ENCODE measurements around the gene EIF4EBP2. TPM values are rescaled to one million over a fixed set of nuclear protein-coding genes. Genes with fewer than 3 reads are reported as not detected.

The EIF4EBP2 gene
- total and polyA plus RNA-seq, 2 donors: 48.3 to 52.1 TPM

GRCh38 chr10:70368774-70369482 lies 35.0 kb upstream of the EIF4EBP2 start:
- Histone ChIP-seq H3K27ac (ENCODE audit: low read depth) (no peak overlapping the region), H3K36me3 (ENCODE audit: insufficient read depth) (no peaks in the 10 kb centered on the region), H3K4me1 (ENCODE audit: insufficient read depth) (no peaks in the 10 kb centered on the region), H3K4me3 (ENCODE audit: low read depth, low read length) (no peak overlapping the region)
- DNase-seq (ENCODE audit: extremely low spot score): no peak
- 81% methylated on average over 10 of the region's 10 CpGs for WGBS

GRCh38 chr10:70369498-70370018 lies 34.4 kb upstream of the EIF4EBP2 start:
- DNase-seq (ENCODE audit: extremely low spot score): no peak
- H3K4me1 ChIP-seq (ENCODE audit: insufficient read depth): no peaks in the 10 kb centered on the region
- WGBS: 88% methylated on average over 8 of the region's 8 CpGs
- no peaks in the 10 kb centered on the region for H3K36me3 ChIP-seq (ENCODE audit: insufficient read depth)
- no peak overlapping the region for H3K27ac ChIP-seq (ENCODE audit: low read depth)
- no peak overlapping the region for H3K4me3 ChIP-seq (ENCODE audit: low read depth, low read length)

- H3K4me1 ChIP-seq (ENCODE audit: insufficient read depth): no peaks in the 10 kb centered on the region
- no peak for DNase-seq (ENCODE audit: extremely low spot score)
- H3K27ac ChIP-seq (ENCODE audit: low read depth): no peak overlapping the region
- no peak overlapping the region for H3K4me3 ChIP-seq (ENCODE audit: low read depth, low read length)
- H3K36me3 ChIP-seq (ENCODE audit: insufficient read depth): no peaks in the 10 kb centered on the region
- 97% methylated on average over 2 of the region's 2 CpGs for WGBS
These were observed 33.2 kb upstream of the EIF4EBP2 start for GRCh38 chr10:70370766-70371165.

- no peak for DNase-seq (ENCODE audit: extremely low spot score)
- no peak overlapping the region for H3K4me3 ChIP-seq (ENCODE audit: low read depth, low read length)
- H3K36me3 ChIP-seq (ENCODE audit: insufficient read depth): no peaks in the 10 kb centered on the region
- 30% methylated on average over 5 of the region's 5 CpGs for WGBS
- H3K27ac ChIP-seq (ENCODE audit: low read depth): no peak overlapping the region
- H3K4me1 ChIP-seq (ENCODE audit: insufficient read depth): no peaks in the 10 kb centered on the region
These were observed 32.1 kb upstream of the EIF4EBP2 start for GRCh38 chr10:70371846-70372245.

- no peak for DNase-seq (ENCODE audit: extremely low spot score)
- no peaks in the 10 kb centered on the region for H3K4me1 ChIP-seq (ENCODE audit: insufficient read depth)
- WGBS: 88% methylated on average over 9 of the region's 9 CpGs
- H3K36me3 ChIP-seq (ENCODE audit: insufficient read depth): no peaks in the 10 kb centered on the region
- H3K4me3 ChIP-seq (ENCODE audit: low read depth, low read length): no peak overlapping the region
- H3K27ac ChIP-seq (ENCODE audit: low read depth): no peak overlapping the region
These were observed 28.9 kb upstream of the EIF4EBP2 start for GRCh38 chr10:70374775-70375614.

- Histone ChIP-seq H3K4me3 (ENCODE audit: low read depth, low read length) (no peak overlapping the region), H3K4me1 (ENCODE audit: insufficient read depth) (no peaks in the 10 kb centered on the region), H3K36me3 (ENCODE audit: insufficient read depth) (no peaks in the 10 kb centered on the region), H3K27ac (ENCODE audit: low read depth) (no peak overlapping the region)
- no peak for DNase-seq (ENCODE audit: extremely low spot score)
- WGBS: 92% methylated on average over 14 of the region's 14 CpGs
These were observed 27.2 kb upstream of the EIF4EBP2 start for GRCh38 chr10:70376436-70377378.

GRCh38 chr10:70378122-70378521 lies 25.8 kb upstream of the EIF4EBP2 start:
- 31% methylated on average over 6 of the region's 6 CpGs for WGBS
- H3K4me3 ChIP-seq (ENCODE audit: low read depth, low read length): no peak overlapping the region

GRCh38 chr10:70379581-70380176 lies 24.3 kb upstream of the EIF4EBP2 start:
- H3K4me1 ChIP-seq (ENCODE audit: insufficient read depth): peaks cover 2% of the 10 kb centered on the region
- no peaks in the 10 kb centered on the region for H3K36me3 ChIP-seq (ENCODE audit: insufficient read depth)
- H3K4me3 ChIP-seq (ENCODE audit: low read depth, low read length): no peak overlapping the region
- no peak overlapping the region for H3K27ac ChIP-seq (ENCODE audit: low read depth)
- WGBS: 88% methylated on average over 14 of the region's 14 CpGs
- no peak for DNase-seq (ENCODE audit: extremely low spot score)

More at GRCh38 chr10:70378122-70378521, 25.8 kb upstream of the EIF4EBP2 start:
- Histone ChIP-seq H3K27ac (ENCODE audit: low read depth) (no peak overlapping the region), H3K4me1 (ENCODE audit: insufficient read depth) (peaks cover 2% of the 10 kb centered on the region), H3K36me3 (ENCODE audit: insufficient read depth) (no peaks in the 10 kb centered on the region)
- no peak for DNase-seq (ENCODE audit: extremely low spot score)

GRCh38 chr10:70380350-70381135 lies 23.4 kb upstream of the EIF4EBP2 start:
- WGBS: 96% methylated on average over 7 of the region's 7 CpGs
- no peak overlapping the region for H3K4me3 ChIP-seq (ENCODE audit: low read depth, low read length)
- DNase-seq (ENCODE audit: extremely low spot score): no peak
- H3K27ac ChIP-seq (ENCODE audit: low read depth): no peak overlapping the region
- no peaks in the 10 kb centered on the region for H3K36me3 ChIP-seq (ENCODE audit: insufficient read depth)
- H3K4me1 ChIP-seq (ENCODE audit: insufficient read depth): peaks cover 2% of the 10 kb centered on the region

- no peak overlapping the region for H3K27ac ChIP-seq (ENCODE audit: low read depth)
- peak overlapping the region; percentile 61 for H3K4me3 ChIP-seq (ENCODE audit: low read depth, low read length)
- DNase-seq (ENCODE audit: extremely low spot score): no peak
- no peaks in the 10 kb centered on the region for H3K36me3 ChIP-seq (ENCODE audit: insufficient read depth)
- peaks cover 2% of the 10 kb centered on the region for H3K4me1 ChIP-seq (ENCODE audit: insufficient read depth)
- 2% methylated on average over 61 of the region's 61 CpGs for WGBS
These were observed 22.2 kb upstream of the EIF4EBP2 start for GRCh38 chr10:70381471-70382421.

GRCh38 chr10:70391654-70392053 lies 12.3 kb upstream of the EIF4EBP2 start:
- DNase-seq (ENCODE audit: extremely low spot score): no peak
- Histone ChIP-seq H3K27ac (ENCODE audit: low read depth) (no peak overlapping the region), H3K4me1 (ENCODE audit: insufficient read depth) (no peaks in the 10 kb centered on the region), H3K4me3 (ENCODE audit: low read depth, low read length) (no peak overlapping the region), H3K36me3 (ENCODE audit: insufficient read depth) (no peaks in the 10 kb centered on the region)
- 24% methylated on average over 4 of the region's 4 CpGs for WGBS

Measured in urinary bladder (tissue), 4 donors.